WTC11 (cell line): ENCODE data around the gene GCDH. TPM values are rescaled to one million over a fixed set of nuclear protein-coding genes. Genes with fewer than 3 reads are reported as not detected.
A peak's percentile ranks its signal among the peaks of the same experiment; 100 is the strongest.

ENCODE experiments used
- ATAC-seq: fragments of 200-7000 bp; cut with Tn5 transposase; 2 replicates; pipeline ENCODE4 v1.10.0; 2021; ENCODE audit warnings: mild to moderate bottlenecking, moderate library complexity
- CTCF ChIA-PET: fragments of 300-600 bp; sonication (Branson Sonifier 250); formaldehyde crosslinking; loops from one replicate; lab custom pipeline; 2021; ENCODE audit warnings: antibody characterized with exemption; lab: Charles Lee
- POLR2A ChIA-PET: fragments of 350-600 bp; sonication (Branson Sonifier 250); formaldehyde crosslinking; loops from one replicate; lab custom pipeline; 2021; ENCODE audit warnings: antibody characterized with exemption; lab: Charles Lee
- DNase-seq: peaks from one replicate; pipeline ENCODE4 v3.0.0; 2021; ENCODE audit warnings: low spot score
- H3K27ac Mint-ChIP-seq: 2 replicates; pipeline ENCODE4 v1.8.0; 2021; ENCODE audit warnings: mixed read lengths
- H3K27me3 Mint-ChIP-seq: 2 replicates; pipeline ENCODE4 v1.8.0; 2021; ENCODE audit warnings: low read depth, mild to moderate bottlenecking, moderate library complexity, mixed read lengths
- H3K36me3 Mint-ChIP-seq: 2 replicates; pipeline ENCODE4 v1.8.0; 2021; ENCODE audit warnings: mixed read lengths
- H3K4me1 Mint-ChIP-seq: 2 replicates; pipeline ENCODE4 v1.8.0; 2022; ENCODE audit warnings: mixed read lengths
- H3K4me3 Mint-ChIP-seq: 2 replicates; pipeline ENCODE4 v1.8.0; 2021; ENCODE audit warnings: mild to moderate bottlenecking, moderate library complexity, mixed read lengths
- H3K9me3 Mint-ChIP-seq: 2 replicates; pipeline ENCODE4 v1.8.0; 2021; ENCODE audit warnings: mixed read lengths
- JAZF1 ChIP-seq: fragments of 250-450 bp; sonication (Bioruptor Pico); IDR thresholded peaks from 2 replicates; pipeline ENCODE4 v1.9.0; 2021; ENCODE audit warnings: moderate library complexity, mild to moderate bottlenecking, inconsistent platforms
- KAT7 ChIP-seq: sonication (generic); formaldehyde crosslinking; IDR thresholded peaks from 2 replicates; pipeline ENCODE4 v1.8.1; 2023; ENCODE audit warnings: missing genetic modification reagents, mild to moderate bottlenecking, borderline replicate concordance
- MXD4 ChIP-seq: fragments of 250-450 bp; sonication (Bioruptor Pico); IDR thresholded peaks from 2 replicates; pipeline ENCODE4 v1.8.0; 2021; ENCODE audit warnings: mild to moderate bottlenecking, moderate library complexity, borderline replicate concordance
- NFE2L1 ChIP-seq: sonication (generic); formaldehyde crosslinking; IDR thresholded peaks from 2 replicates; pipeline ENCODE4 v1.8.1; 2023; ENCODE audit warnings: missing genetic modification reagents
- total RNA-seq: library from RNA; stranded (reverse); gene quantifications from 3 replicates; pipeline ENCODE4 v1.2.3, GENCODE V29; 2021
- TF ChIP-seq, protein P1 (sequence below): sonication (generic); formaldehyde crosslinking; IDR thresholded peaks from 2 replicates; pipeline ENCODE4 v1.8.1; 2023; ENCODE audit warnings: mild to moderate bottlenecking, moderate library complexity, missing genetic modification reagents
- TF ChIP-seq, protein P2 (sequence below): sonication (generic); formaldehyde crosslinking; IDR thresholded peaks from 2 replicates; pipeline ENCODE4 v1.8.0; 2022; ENCODE audit warnings: mild to moderate bottlenecking, missing genetic modification reagents
- TF ChIP-seq, protein P3 (sequence below): sonication (generic); formaldehyde crosslinking; IDR thresholded peaks from 2 replicates; pipeline ENCODE4 v1.8.1; 2022; ENCODE audit warnings: missing genetic modification reagents, borderline replicate concordance
- TF ChIP-seq, protein P4 (sequence below): sonication (generic); formaldehyde crosslinking; IDR thresholded peaks from 2 replicates; pipeline ENCODE4 v1.8.0; 2023; ENCODE audit warnings: missing genetic modification reagents, mild to moderate bottlenecking, borderline replicate concordance

The GCDH gene
- total RNA-seq, 1 experiment from 2014 or later = 69.0 TPM

DNA sequence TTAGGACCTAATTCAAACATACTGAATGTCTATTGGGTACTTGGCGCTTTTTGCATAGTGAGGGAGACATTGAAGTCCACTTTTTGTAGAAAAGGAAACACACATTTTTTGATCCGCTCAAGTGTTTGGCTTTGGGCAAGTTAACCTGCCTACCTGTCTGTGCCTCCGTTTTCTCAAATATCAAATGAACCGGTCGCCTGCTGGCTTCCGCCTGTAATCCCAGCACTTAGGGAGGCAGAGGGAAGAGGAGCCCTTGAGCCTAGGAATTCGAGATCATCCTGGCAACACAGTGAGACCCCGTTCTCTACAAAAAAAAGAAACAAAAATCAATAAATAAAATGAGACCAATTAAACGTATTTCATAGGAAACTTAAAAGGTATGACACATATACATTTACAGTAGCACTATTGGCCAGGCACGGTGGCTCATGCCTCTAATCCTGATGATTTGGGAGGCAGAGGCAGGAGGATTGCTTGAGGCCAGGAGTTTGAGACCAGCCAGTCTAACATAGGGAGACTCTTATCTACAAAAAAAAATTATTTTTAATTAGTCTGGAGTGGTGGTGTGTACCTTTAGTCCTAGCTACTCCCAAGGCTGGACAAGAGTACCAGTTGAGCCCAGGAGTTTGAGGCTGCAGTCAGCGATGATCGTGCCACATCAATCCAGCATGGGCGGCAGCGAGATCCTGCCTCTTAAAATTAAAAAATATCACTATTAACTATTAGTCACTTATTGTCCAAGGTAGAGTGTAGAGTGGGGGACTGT lies 56.0 kb downstream of the GCDH start:
- TF ChIP-seq, protein P1, sequence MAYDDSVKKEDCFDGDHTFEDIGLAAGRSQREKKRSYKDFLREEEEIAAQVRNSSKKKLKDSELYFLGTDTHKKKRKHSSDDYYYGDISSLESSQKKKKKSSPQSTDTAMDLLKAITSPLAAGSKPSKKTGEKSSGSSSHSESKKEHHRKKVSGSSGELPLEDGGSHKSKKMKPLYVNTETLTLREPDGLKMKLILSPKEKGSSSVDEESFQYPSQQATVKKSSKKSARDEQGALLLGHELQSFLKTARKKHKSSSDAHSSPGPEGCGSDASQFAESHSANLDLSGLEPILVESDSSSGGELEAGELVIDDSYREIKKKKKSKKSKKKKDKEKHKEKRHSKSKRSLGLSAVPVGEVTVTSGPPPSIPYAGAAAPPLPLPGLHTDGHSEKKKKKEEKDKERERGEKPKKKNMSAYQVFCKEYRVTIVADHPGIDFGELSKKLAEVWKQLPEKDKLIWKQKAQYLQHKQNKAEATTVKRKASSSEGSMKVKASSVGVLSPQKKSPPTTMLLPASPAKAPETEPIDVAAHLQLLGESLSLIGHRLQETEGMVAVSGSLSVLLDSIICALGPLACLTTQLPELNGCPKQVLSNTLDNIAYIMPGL (CRISPR knock-in tag) = no peak
- TF ChIP-seq MXD4 (CRISPR knock-in tag) (no peak), JAZF1 (CRISPR knock-in tag) (no peak)
- no peak for DNase-seq

DNA sequence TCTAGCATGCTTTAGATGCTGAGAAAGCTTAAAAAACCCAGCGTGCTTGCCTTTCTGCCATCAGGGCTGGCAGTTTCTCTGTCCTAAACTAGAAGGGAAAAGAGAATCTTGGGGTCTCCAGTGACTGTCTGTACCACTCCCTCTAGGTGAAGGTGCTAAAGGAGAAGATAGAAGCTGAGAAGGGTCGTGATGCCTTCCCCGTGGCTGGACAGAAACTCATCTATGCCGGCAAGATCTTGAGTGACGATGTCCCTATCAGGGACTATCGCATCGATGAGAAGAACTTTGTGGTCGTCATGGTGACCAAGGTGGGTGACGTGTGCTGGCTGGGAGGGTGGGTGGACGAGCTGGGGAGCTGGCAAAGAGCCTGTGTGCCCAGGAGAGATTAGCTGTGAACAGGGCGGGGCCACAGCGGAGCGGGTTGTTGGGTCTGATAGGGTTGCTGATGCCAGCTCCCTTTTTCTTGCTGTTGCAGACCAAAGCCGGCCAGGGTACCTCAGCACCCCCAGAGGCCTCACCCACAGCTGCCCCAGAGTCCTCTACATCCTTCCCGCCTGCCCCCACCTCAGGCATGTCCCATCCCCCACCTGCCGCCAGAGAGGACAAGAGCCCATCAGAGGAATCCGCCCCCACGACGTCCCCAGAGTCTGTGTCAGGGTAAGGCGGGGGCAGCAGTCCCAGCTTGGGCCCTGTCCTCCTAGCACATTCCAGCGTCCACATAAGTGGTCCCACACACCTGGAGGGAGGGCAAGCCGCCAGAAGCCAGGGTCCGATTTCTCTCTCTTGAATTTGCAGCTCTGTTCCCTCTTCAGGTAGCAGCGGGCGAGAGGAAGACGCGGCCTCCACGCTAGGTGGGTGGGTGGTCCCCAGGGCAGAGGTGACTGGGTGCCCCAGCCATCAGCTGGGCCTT lies 57.0 kb downstream of the GCDH start:
- Mint-ChIP-seq H3K36me3 (peaks cover 67% of the 10 kb centered on the region), H3K9me3 (no peaks in the 10 kb centered on the region), H3K4me3 (peak overlapping the region; percentile 26), H3K27ac (peak overlapping the region; percentile 68), H3K27me3 (no peaks in the 10 kb centered on the region; the same call in 1 of the 2 replicates), H3K4me1 (peaks cover 19% of the 10 kb centered on the region)
- DNase-seq (no peak), ATAC-seq (no peak)
- ChIA-PET CTCF (interaction anchor here (1.9 to 2.0 kb wide), 2 partner anchors 17 to 30 kb away, joined by 7 to 8 read pairs; no protein-coding TSS in a partner anchor), POLR2A (no interaction called here)
- TF ChIP-seq NFE2L1 = no peak
- TF ChIP-seq, protein P2, sequence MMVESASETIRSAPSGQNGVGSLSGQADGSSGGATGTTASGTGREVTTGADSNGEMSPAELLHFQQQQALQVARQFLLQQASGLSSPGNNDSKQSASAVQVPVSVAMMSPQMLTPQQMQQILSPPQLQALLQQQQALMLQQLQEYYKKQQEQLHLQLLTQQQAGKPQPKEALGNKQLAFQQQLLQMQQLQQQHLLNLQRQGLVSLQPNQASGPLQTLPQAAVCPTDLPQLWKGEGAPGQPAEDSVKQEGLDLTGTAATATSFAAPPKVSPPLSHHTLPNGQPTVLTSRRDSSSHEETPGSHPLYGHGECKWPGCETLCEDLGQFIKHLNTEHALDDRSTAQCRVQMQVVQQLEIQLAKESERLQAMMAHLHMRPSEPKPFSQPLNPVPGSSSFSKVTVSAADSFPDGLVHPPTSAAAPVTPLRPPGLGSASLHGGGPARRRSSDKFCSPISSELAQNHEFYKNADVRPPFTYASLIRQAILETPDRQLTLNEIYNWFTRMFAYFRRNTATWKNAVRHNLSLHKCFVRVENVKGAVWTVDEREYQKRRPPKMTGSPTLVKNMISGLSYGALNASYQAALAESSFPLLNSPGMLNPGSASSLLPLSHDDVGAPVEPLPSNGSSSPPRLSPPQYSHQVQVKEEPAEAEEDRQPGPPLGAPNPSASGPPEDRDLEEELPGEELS = no peak
- TF ChIP-seq, protein P3, sequence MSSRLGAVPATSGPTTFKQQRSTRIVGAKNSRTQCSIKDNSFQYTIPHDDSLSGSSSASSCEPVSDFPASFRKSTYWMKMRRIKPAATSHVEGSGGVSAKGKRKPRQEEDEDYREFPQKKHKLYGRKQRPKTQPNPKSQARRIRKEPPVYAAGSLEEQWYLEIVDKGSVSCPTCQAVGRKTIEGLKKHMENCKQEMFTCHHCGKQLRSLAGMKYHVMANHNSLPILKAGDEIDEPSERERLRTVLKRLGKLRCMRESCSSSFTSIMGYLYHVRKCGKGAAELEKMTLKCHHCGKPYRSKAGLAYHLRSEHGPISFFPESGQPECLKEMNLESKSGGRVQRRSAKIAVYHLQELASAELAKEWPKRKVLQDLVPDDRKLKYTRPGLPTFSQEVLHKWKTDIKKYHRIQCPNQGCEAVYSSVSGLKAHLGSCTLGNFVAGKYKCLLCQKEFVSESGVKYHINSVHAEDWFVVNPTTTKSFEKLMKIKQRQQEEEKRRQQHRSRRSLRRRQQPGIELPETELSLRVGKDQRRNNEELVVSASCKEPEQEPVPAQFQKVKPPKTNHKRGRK (CRISPR knock-in tag) = no peak
- no peak for TF ChIP-seq KAT7
- TF ChIP-seq, protein P4, sequence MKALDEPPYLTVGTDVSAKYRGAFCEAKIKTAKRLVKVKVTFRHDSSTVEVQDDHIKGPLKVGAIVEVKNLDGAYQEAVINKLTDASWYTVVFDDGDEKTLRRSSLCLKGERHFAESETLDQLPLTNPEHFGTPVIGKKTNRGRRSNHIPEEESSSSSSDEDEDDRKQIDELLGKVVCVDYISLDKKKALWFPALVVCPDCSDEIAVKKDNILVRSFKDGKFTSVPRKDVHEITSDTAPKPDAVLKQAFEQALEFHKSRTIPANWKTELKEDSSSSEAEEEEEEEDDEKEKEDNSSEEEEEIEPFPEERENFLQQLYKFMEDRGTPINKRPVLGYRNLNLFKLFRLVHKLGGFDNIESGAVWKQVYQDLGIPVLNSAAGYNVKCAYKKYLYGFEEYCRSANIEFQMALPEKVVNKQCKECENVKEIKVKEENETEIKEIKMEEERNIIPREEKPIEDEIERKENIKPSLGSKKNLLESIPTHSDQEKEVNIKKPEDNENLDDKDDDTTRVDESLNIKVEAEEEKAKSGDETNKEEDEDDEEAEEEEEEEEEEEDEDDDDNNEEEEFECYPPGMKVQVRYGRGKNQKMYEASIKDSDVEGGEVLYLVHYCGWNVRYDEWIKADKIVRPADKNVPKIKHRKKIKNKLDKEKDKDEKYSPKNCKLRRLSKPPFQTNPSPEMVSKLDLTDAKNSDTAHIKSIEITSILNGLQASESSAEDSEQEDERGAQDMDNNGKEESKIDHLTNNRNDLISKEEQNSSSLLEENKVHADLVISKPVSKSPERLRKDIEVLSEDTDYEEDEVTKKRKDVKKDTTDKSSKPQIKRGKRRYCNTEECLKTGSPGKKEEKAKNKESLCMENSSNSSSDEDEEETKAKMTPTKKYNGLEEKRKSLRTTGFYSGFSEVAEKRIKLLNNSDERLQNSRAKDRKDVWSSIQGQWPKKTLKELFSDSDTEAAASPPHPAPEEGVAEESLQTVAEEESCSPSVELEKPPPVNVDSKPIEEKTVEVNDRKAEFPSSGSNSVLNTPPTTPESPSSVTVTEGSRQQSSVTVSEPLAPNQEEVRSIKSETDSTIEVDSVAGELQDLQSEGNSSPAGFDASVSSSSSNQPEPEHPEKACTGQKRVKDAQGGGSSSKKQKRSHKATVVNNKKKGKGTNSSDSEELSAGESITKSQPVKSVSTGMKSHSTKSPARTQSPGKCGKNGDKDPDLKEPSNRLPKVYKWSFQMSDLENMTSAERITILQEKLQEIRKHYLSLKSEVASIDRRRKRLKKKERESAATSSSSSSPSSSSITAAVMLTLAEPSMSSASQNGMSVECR (CRISPR knock-in tag) = no peak

More for the DNA sequence above, 56.0 kb downstream of the GCDH start:
- Mint-ChIP-seq H3K27me3 (no peaks in the 10 kb centered on the region; the same call in 1 of the 2 replicates), H3K4me3 (peak overlapping the region; percentile 90), H3K4me1 (peaks cover 14% of the 10 kb centered on the region), H3K36me3 (peaks cover 70% of the 10 kb centered on the region), H3K9me3 (no peaks in the 10 kb centered on the region), H3K27ac (peak overlapping the region; percentile 98)
- POLR2A ChIA-PET = interaction anchor here (0.6 to 1.3 kb wide), 9 partner anchors 8 to 148 kb away, joined by 3 to 10 read pairs (median 4); partner anchors contain the start of genes FARSA, GADD45GIP1 and GCDH
- CTCF ChIA-PET = interaction anchor here (0.6 to 2.0 kb wide), 8 partner anchors 9 to 154 kb away, joined by 3 to 11 read pairs (median 7); partner anchors contain the start of gene GCDH
- ATAC-seq = no peak
